ENCODE results near the gene HSPG2. TPM values are rescaled to one million over a fixed set of nuclear protein-coding genes. Genes with fewer than 3 reads are reported as not detected.

The HSPG2 gene
- total RNA-seq, 1 experiment from 2014 or later: 171 TPM

DNA sequence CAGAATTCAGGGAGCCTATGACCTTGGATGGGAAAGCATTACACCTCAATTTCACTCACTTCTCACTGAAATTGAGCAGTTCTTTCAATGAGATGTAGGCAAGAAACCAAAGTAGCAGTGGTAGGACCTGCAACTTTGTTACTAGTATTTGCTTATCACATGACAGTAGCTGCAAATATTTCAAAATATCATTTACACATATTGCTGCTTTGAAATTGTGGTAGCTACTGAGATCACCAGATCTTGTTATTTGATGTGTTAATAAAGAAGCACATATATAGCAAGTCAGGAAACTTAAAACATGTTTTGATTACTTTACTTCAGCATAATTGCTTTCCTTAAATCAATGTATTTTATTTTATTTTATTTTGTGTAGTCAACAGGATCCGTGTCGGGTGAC lies 112.2 kb downstream of the HSPG2 start:
- in situ Hi-C loops (cut with HindIII; ENCODE audit: low pct_unique_long_range_greater_than_20kb, low sequenced_read_pairs): no loop called here
- H3K27ac ChIP-seq (ENCODE audit: low read length): no peak overlapping the region
- POLR2A ChIA-PET: no interaction called here

DNA sequence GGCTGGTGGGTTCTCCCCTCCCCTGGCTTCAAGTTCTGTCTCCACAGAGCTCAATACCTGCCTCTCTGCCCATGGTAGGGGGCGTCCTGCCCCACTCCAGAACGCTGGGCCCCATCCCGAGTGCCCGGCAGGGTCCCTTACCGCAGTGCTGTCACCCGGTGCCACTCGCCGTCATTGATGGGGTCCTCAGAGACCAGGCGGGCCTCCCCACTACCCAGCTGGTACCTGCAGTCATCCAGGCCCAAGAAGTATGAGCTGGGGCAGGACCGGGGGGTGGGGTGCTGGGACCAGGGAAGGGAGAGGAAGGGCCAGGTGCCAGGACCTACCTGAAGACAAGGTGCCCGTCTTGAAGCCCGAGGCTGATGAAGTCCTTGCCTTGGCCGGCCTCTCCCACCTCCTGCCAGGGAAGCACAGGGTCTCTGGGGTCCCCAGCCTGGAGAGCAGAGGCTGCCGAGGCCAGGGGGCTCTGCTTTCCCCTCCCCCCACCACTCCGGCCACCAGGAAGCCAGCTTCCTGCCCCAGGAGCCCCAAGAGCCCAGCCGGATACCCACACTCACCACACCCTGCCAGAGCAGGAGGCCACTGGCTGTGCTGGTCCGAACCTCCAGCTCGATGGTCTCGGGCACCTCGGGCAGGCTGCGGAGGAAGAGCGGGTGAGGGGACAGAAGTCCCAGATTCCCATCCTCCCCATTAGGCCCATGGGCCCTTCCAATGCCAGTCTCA lies 113.0 kb downstream of the HSPG2 start:
- ATAC-seq (no peak), DNase-seq (ENCODE audit: low read depth, low spot score) (no peak)
- intact Hi-C loops (cut with micrococcal nuclease; ENCODE audit: unreplicated experiment) (no loop called here), in situ Hi-C loops (cut with HindIII; ENCODE audit: low pct_unique_long_range_greater_than_20kb, low sequenced_read_pairs) (no loop called here)
- H3K9me3 ChIP-seq (ENCODE audit: control insufficient read depth, insufficient read depth, low read depth, low read length): no peaks in the 10 kb centered on the region
- POLR2A ChIA-PET: no interaction called here
- peaks cover 7% of the 10 kb centered on the region; the same call in 1 of the 2 replicates for H3K36me3 ChIP-seq (ENCODE audit: control insufficient read depth, insufficient read depth, low read length)
- no peaks in the 10 kb centered on the region for H3K27me3 ChIP-seq (ENCODE audit: control insufficient read depth, insufficient read depth, low read length)
- TF ChIP-seq REST (IDR thresholded peaks at IDR 0.05; ENCODE audit: insufficient read depth in 1 of 2, low read depth in 2 of 2, low read length in 1 of 2): no peak
- TF ChIP-seq POLR2AphosphoS5 (IDR thresholded peaks at IDR 0.05; ENCODE audit: low read depth, low read length): no peak
- no peak for TF ChIP-seq TCF7L2 (IDR thresholded peaks at IDR 0.05; ENCODE audit: low read depth, low read length)
- TF ChIP-seq SIN3A (IDR thresholded peaks at IDR 0.05; ENCODE audit: borderline replicate concordance, insufficient read depth, low read depth, low read length): no peak
- TF ChIP-seq CTCF (IDR thresholded peaks at IDR 0.05): no peak
- CTCF ChIA-PET: no interaction called here
- H3K27ac ChIP-seq (ENCODE audit: low read length): no peak overlapping the region
- no peaks in the 10 kb centered on the region for H3K4me1 ChIP-seq (ENCODE audit: control insufficient read depth, insufficient read depth, low read length)
- no peak overlapping the region for H3K4me3 ChIP-seq (ENCODE audit: low read depth in 2 of 2, low read length in 2 of 2)
- no TSS peak for BruUV-seq (replicated peaks)

More for the DNA sequence above, 112.2 kb downstream of the HSPG2 start:
- Histone ChIP-seq H3K4me1 (ENCODE audit: control insufficient read depth, insufficient read depth, low read length) (no peaks in the 10 kb centered on the region), H3K36me3 (ENCODE audit: control insufficient read depth, insufficient read depth, low read length) (peaks cover 8% of the 10 kb centered on the region), H3K27me3 (ENCODE audit: control insufficient read depth, insufficient read depth, low read length) (no peaks in the 10 kb centered on the region), H3K4me3 (ENCODE audit: low read depth in 2 of 2, low read length in 2 of 2) (no peak overlapping the region), H3K9me3 (ENCODE audit: control insufficient read depth, insufficient read depth, low read depth, low read length) (no peaks in the 10 kb centered on the region)
- ATAC-seq: no peak
- BruUV-seq (replicated peaks): no TSS peak
- no peak for TF ChIP-seq CTCF (IDR thresholded peaks at IDR 0.05)
- TF ChIP-seq REST (IDR thresholded peaks at IDR 0.05; ENCODE audit: insufficient read depth in 1 of 2, low read depth in 2 of 2, low read length in 1 of 2): no peak
- no peak for DNase-seq (ENCODE audit: low read depth, low spot score)
- CTCF ChIA-PET: no interaction called here
- intact Hi-C loops (cut with micrococcal nuclease; ENCODE audit: unreplicated experiment): no loop called here

Data from Panc1 (cell line).